ENCODE measurements around the gene RIMOC1.
A peak's percentile ranks its signal among the peaks of the same experiment; 100 is the strongest.

Gene RIMOC1, protein sequence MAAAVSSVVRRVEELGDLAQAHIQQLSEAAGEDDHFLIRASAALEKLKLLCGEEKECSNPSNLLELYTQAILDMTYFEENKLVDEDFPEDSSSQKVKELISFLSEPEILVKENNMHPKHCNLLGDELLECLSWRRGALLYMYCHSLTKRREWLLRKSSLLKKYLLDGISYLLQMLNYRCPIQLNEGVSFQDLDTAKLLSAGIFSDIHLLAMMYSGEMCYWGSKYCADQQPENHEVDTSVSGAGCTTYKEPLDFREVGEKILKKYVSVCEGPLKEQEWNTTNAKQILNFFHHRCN
- long read RNA-seq, full-length matches to known transcripts: 14 of 21 reads
- long read RNA-seq, partial matches to known transcripts: 0 of 21 reads
- long read RNA-seq, other reads (novel, unspliced or antisense): 7 of 21 reads

GRCh38 chr5:41903892-41904799, at the start of gene RIMOC1:
Gene RIMOC1 (plus strand): TSS chr5:41904344. CDS start chr5:41904368, 24 bp downstream.
- H3K27me3 ChIP-seq (ENCODE audit: insufficient read depth, poor library complexity, severe bottlenecking): no peaks in the 10 kb centered on the region
- peak within 1 kb of the TSS; percentile 78 for H3K27ac ChIP-seq (replicated peaks)
- peak; percentile 98 to 99 for DNase-seq (ENCODE audit: low read depth in 1 of 2, low spot score in 1 of 2)

GRCh38 chr5:41856644-41857491, 47.3 kb upstream of the RIMOC1 start:
- H3K27ac ChIP-seq (replicated peaks): no peak overlapping the region
- DNase-seq (ENCODE audit: low read depth in 1 of 2, low spot score in 1 of 2): peak in 1 of 2 experiments; percentile 63
- no peaks in the 10 kb centered on the region for H3K27me3 ChIP-seq (ENCODE audit: insufficient read depth, poor library complexity, severe bottlenecking)
- H3K4me3 ChIP-seq (replicated peaks; ENCODE audit: insufficient read depth, low read length): no peak overlapping the region
- TF ChIP-seq POLR2AphosphoS5 (IDR thresholded peaks at IDR 0.05; ENCODE audit: low read depth) (no peak), GABPA (IDR thresholded peaks at IDR 0.05; ENCODE audit: low read depth) (no peak)
- TF ChIP-seq, protein P1, sequence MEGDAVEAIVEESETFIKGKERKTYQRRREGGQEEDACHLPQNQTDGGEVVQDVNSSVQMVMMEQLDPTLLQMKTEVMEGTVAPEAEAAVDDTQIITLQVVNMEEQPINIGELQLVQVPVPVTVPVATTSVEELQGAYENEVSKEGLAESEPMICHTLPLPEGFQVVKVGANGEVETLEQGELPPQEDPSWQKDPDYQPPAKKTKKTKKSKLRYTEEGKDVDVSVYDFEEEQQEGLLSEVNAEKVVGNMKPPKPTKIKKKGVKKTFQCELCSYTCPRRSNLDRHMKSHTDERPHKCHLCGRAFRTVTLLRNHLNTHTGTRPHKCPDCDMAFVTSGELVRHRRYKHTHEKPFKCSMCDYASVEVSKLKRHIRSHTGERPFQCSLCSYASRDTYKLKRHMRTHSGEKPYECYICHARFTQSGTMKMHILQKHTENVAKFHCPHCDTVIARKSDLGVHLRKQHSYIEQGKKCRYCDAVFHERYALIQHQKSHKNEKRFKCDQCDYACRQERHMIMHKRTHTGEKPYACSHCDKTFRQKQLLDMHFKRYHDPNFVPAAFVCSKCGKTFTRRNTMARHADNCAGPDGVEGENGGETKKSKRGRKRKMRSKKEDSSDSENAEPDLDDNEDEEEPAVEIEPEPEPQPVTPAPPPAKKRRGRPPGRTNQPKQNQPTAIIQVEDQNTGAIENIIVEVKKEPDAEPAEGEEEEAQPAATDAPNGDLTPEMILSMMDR (IDR thresholded peaks at IDR 0.05; ENCODE audit: insufficient read depth, low read length): peak; percentile 65

More at GRCh38 chr5:41903892-41904799, at the start of gene RIMOC1:
- TF ChIP-seq, protein P1 (IDR thresholded peaks at IDR 0.05; ENCODE audit: insufficient read depth, low read length): no peak
- TF ChIP-seq POLR2AphosphoS5 (IDR thresholded peaks at IDR 0.05; ENCODE audit: low read depth) (peak; percentile 78), GABPA (IDR thresholded peaks at IDR 0.05; ENCODE audit: low read depth) (peak; percentile 64; the same call in 1 of the 2 replicates), SPI1 (IDR thresholded peaks at IDR 0.05; ENCODE audit: borderline replicate concordance, low read depth) (peak; percentile 74; the same call in 1 of the 2 replicates)
- TF ChIP-seq, protein P2, sequence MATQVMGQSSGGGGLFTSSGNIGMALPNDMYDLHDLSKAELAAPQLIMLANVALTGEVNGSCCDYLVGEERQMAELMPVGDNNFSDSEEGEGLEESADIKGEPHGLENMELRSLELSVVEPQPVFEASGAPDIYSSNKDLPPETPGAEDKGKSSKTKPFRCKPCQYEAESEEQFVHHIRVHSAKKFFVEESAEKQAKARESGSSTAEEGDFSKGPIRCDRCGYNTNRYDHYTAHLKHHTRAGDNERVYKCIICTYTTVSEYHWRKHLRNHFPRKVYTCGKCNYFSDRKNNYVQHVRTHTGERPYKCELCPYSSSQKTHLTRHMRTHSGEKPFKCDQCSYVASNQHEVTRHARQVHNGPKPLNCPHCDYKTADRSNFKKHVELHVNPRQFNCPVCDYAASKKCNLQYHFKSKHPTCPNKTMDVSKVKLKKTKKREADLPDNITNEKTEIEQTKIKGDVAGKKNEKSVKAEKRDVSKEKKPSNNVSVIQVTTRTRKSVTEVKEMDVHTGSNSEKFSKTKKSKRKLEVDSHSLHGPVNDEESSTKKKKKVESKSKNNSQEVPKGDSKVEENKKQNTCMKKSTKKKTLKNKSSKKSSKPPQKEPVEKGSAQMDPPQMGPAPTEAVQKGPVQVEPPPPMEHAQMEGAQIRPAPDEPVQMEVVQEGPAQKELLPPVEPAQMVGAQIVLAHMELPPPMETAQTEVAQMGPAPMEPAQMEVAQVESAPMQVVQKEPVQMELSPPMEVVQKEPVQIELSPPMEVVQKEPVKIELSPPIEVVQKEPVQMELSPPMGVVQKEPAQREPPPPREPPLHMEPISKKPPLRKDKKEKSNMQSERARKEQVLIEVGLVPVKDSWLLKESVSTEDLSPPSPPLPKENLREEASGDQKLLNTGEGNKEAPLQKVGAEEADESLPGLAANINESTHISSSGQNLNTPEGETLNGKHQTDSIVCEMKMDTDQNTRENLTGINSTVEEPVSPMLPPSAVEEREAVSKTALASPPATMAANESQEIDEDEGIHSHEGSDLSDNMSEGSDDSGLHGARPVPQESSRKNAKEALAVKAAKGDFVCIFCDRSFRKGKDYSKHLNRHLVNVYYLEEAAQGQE (IDR thresholded peaks at IDR 0.05; ENCODE audit: insufficient replicate concordance, low read depth): peak; percentile 55
- H3K4me3 ChIP-seq (replicated peaks; ENCODE audit: insufficient read depth, low read length): peak within 1 kb of the TSS; percentile 95

DNA sequence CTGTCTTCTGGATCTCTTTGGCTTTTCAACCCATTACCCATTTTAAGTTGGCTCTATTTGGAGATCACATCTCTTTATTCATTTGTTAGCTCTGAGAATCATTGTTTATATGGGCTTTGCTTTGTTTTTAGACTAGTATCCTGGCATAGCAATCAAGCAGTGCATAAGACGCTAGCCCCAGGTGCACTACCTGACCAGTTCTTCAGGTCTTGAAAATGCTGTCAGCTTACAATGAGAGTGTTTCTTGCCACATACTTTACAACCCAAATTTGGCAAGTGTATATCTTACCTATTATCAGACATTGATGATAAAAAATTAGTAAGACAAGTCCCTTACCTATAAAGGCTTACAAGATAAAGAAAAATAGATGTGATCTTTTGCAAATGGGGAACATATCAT, 46.2 kb upstream of the RIMOC1 start:
- TF ChIP-seq SPI1 (IDR thresholded peaks at IDR 0.05; ENCODE audit: borderline replicate concordance, low read depth): no peak
- no peak for TF ChIP-seq POLR2AphosphoS5 (IDR thresholded peaks at IDR 0.05; ENCODE audit: low read depth)
- TF ChIP-seq, protein P2 (IDR thresholded peaks at IDR 0.05; ENCODE audit: insufficient replicate concordance, low read depth): no peak
- no peak for TF ChIP-seq GABPA (IDR thresholded peaks at IDR 0.05; ENCODE audit: low read depth)
- TF ChIP-seq, protein P1 (IDR thresholded peaks at IDR 0.05; ENCODE audit: insufficient read depth, low read length): no peak
- DNase-seq (ENCODE audit: low read depth in 1 of 2, low spot score in 1 of 2): no peak
- no peak overlapping the region for H3K4me3 ChIP-seq (replicated peaks; ENCODE audit: insufficient read depth, low read length)
- H3K27ac ChIP-seq (replicated peaks): no peak overlapping the region
- no peaks in the 10 kb centered on the region for H3K27me3 ChIP-seq (ENCODE audit: insufficient read depth, poor library complexity, severe bottlenecking)
